ENCODE measurements around the gene LAMP1. TPM values are rescaled to one million over a fixed set of nuclear protein-coding genes. Genes with fewer than 3 reads are reported as not detected.
"Not testable (repeated sequence)": the region's sequence is repeated elsewhere in the genome, so short reads cannot be mapped to it uniquely, and the experiment has no call there.

LAMP1 gene
- total RNA-seq, 1 donor from 2014 or later: 73.3 TPM

GRCh38 chr13:113358653-113359190 lies 61.7 kb downstream of the LAMP1 start:
- no peak for DNase-seq

GRCh38 chr13:113359571-113359970 lies 62.5 kb downstream of the LAMP1 start:
- no peak for DNase-seq

- DNase-seq: no peak
Measured at GRCh38 chr13:113360446-113360845, 63.4 kb downstream of the LAMP1 start.

GRCh38 chr13:113361406-113361805 lies 64.4 kb downstream of the LAMP1 start:
- DNase-seq: no peak

- no peak for DNase-seq
Measured at GRCh38 chr13:113364311-113364889, 67.4 kb downstream of the LAMP1 start.

GRCh38 chr13:113364901-113365582 lies 68.0 kb downstream of the LAMP1 start:
- no peak for DNase-seq

- no peak for DNase-seq
Measured at GRCh38 chr13:113365583-113365970, 68.5 kb downstream of the LAMP1 start.

- DNase-seq: no peak
Measured at GRCh38 chr13:113365971-113366588, 69.0 kb downstream of the LAMP1 start.

- no peak for DNase-seq
Measured at GRCh38 chr13:113367020-113367560, 70.1 kb downstream of the LAMP1 start.

GRCh38 chr13:113367771-113368170 lies 70.7 kb downstream of the LAMP1 start:
- no peak for DNase-seq

GRCh38 chr13:113368353-113368752 lies 71.3 kb downstream of the LAMP1 start:
- DNase-seq: not testable (repeated sequence)

- DNase-seq: no peak
Measured at GRCh38 chr13:113369189-113369588, 72.2 kb downstream of the LAMP1 start.

- no peak for DNase-seq
Measured at GRCh38 chr13:113369881-113370280, 72.8 kb downstream of the LAMP1 start.

GRCh38 chr13:113371061-113371460 lies 74.0 kb downstream of the LAMP1 start:
- no peak for DNase-seq

- not testable (repeated sequence) for DNase-seq
Measured at GRCh38 chr13:113371701-113372100, 74.7 kb downstream of the LAMP1 start.

Small RNA genes lying within 50 kb of the gene (small RNA-seq; reads per million reads assigned to genes)
- gene MIR8075 (ENCODE audit: low replicate concordance): not detected

Other genes starting within 250 kb of the LAMP1 start
- gene F7, start 191.4 kb upstream of the LAMP1 start, total RNA-seq: 2.2 TPM
- 20.6 TPM for gene F10, start 174.4 kb upstream of the LAMP1 start, total RNA-seq
- gene PROZ, start 138.6 kb upstream of the LAMP1 start, total RNA-seq: not detected
- 55.9 TPM for gene PCID2, start 88.6 kb upstream of the LAMP1 start, total RNA-seq
- gene CUL4A, start 87.6 kb upstream of the LAMP1 start, total RNA-seq: 80.6 TPM
- 6.0 TPM for gene GRTP1, start 66.9 kb downstream of the LAMP1 start, total RNA-seq
- 16.7 TPM for gene ADPRHL1, start 156.2 kb downstream of the LAMP1 start, total RNA-seq
- 18.6 TPM for gene DCUN1D2, start 193.5 kb downstream of the LAMP1 start, total RNA-seq